ENCODE data around the gene GPR6. TPM values are rescaled to one million over a fixed set of nuclear protein-coding genes. Genes with fewer than 3 reads are reported as not detected.

The GPR6 gene
- total and polyA plus RNA-seq, 9 of the 15 experiments (the other 6 are each of a cell fraction or from before 2014, with no cell fraction given): not detected

DNA sequence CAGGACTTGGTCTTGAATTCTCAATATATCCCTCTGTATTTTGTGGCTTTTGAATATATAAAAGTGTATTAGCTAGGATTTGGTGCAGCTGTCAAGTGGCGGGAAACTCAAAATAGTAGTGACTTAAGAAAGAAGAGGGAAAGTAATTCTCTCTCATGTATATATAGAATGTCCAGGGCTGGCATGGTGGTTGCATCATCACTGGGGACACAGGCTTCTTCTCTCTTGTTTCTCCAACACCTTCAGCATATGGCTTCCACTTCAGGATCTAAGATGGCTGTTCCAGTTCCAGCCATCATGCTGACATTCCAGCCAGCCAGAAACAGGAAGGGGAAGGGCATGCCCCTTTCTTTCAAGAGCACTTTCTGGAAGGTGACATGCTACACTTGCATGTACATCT is 11.8 kb upstream of the GPR6 start (continued):
- TF ChIP-seq, protein P1, sequence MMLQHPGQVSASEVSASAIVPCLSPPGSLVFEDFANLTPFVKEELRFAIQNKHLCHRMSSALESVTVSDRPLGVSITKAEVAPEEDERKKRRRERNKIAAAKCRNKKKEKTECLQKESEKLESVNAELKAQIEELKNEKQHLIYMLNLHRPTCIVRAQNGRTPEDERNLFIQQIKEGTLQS (IDR thresholded peaks at IDR 0.05): peak; percentile 63
- TF ChIP-seq, protein P1 (CRISPR knock-in tag; conservative IDR thresholded peaks at IDR 0.05): no peak
- TF ChIP-seq COPS2 (conservative IDR thresholded peaks at IDR 0.05) (no peak), CEBPG (CRISPR knock-in tag; IDR thresholded peaks at IDR 0.05) (no peak), CEBPG (tag; conservative IDR thresholded peaks at IDR 0.05 in 1 of 2, IDR thresholded peaks at IDR 0.05 in 1 of 2) (peak; percentile 12 to 57; a peak in 3 of 4 replicates), HDAC6 (IDR thresholded peaks at IDR 0.05; ENCODE audit: low read depth, low read length) (no peak)

DNA sequence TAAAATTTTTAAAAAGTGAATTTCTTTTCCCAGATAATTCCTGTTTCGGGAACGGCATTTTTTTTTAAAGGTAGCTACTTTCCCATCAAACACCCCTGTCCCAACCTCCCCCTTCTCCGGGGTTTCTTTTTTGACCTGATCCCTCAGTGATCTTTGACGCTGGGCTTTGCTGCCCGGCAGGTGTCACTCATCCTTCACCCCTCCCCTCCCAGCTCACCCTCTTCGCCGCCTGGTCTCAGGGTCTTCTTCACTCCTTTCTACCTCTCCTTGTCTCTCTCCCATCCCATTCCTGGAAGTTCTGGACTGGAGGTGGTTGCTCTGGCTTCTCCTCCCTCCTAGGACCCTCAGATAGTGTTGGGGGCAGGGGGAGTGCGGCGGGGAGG is 329 bp upstream of the GPR6 start:
- no peaks in the 10 kb centered on the region for H3K9me3 ChIP-seq (replicated peaks; ENCODE audit: control insufficient read depth, insufficient read depth, low read depth, low read length)
- no peak overlapping the region for H3K4me3 ChIP-seq
- WGBS (ENCODE audit: insufficient coverage, low coverage, missing lambda C conversion rate): 8% methylated on average over 8 of the region's 9 CpGs

More for the DNA sequence above, 329 bp upstream of the GPR6 start:
- TF ChIP-seq, protein P2, sequence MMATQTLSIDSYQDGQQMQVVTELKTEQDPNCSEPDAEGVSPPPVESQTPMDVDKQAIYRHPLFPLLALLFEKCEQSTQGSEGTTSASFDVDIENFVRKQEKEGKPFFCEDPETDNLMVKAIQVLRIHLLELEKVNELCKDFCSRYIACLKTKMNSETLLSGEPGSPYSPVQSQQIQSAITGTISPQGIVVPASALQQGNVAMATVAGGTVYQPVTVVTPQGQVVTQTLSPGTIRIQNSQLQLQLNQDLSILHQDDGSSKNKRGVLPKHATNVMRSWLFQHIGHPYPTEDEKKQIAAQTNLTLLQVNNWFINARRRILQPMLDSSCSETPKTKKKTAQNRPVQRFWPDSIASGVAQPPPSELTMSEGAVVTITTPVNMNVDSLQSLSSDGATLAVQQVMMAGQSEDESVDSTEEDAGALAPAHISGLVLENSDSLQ (IDR thresholded peaks at IDR 0.05): 0 out of 2 replicates have a peak, but pooled peaks have one; percentile 15
- no peak for TF ChIP-seq FOXK2 (conservative IDR thresholded peaks at IDR 0.05 in 1 of 2, IDR thresholded peaks at IDR 0.05 in 1 of 2; ENCODE audit: low read depth in 2 of 2)
- TF ChIP-seq ZBTB7A (IDR thresholded peaks at IDR 0.05; ENCODE audit: borderline replicate concordance, control insufficient read depth, low read depth, low read length): no peak
- no peak for TF ChIP-seq BRCA1 (IDR thresholded peaks at IDR 0.05)
- no peak for TF ChIP-seq BRCA1 (CRISPR knock-in tag; IDR thresholded peaks at IDR 0.05)
- intact Hi-C loops (cut with micrococcal nuclease): no loop called here
- H4K20me1 ChIP-seq (replicated peaks; ENCODE audit: control insufficient read depth, insufficient read depth, low read length): peaks cover 4% of the 10 kb centered on the region; the same call in 1 of the 2 replicates
- H2AFZ ChIP-seq (ENCODE audit: low read depth, low read length): no peak overlapping the region
- no peak overlapping the region for H3K4me2 ChIP-seq (ENCODE audit: insufficient read depth, low read length)
- ChIA-PET CTCF (ENCODE audit: low intra/inter-chr PET ratio) (no interaction called here), POLR2A (no interaction called here)
- H3K27me3 ChIP-seq (ENCODE audit: control insufficient read depth in 2 of 2, insufficient read depth in 2 of 2, low read length in 2 of 2): peaks cover 0 to 9% of the 10 kb centered on the region in 2 experiments; a peak in 2 of 5 replicates
- no peak for FAIRE-seq
- in situ Hi-C loops (cut with MboI): no loop called here
- peaks cover 0 to 9% of the 10 kb centered on the region in 2 experiments; a peak in 2 of 5 replicates for H3K4me1 ChIP-seq (replicated peaks in 1 of 2; ENCODE audit: control insufficient read depth in 2 of 2, insufficient read depth in 2 of 2, low read length in 2 of 2)
- no peak overlapping the region for H3K9ac ChIP-seq (ENCODE audit: insufficient read depth in 1 of 2, low read depth in 2 of 2, low read length in 2 of 2)
- H3K36me3 ChIP-seq (ENCODE audit: control insufficient read depth, insufficient read depth, low read length): no peaks in the 10 kb centered on the region
- no peaks in the 10 kb centered on the region for H3K79me2 ChIP-seq (ENCODE audit: control insufficient read depth, insufficient read depth, low read length)
- H3K9me1 ChIP-seq (ENCODE audit: control insufficient read depth, insufficient read depth, low read length): peaks cover 2% of the 10 kb centered on the region
- no TSS peak for BruUV-seq (replicated peaks)
- no peak for ATAC-seq
- DNase-seq (ENCODE audit: extremely low read depth in 1 of 4, low spot score in 3 of 4): no peak
- H3K27ac ChIP-seq (ENCODE audit: extremely low read depth, low read depth, low read length): no peak overlapping the region
